ENCODE results near the gene ARHGEF19. TPM values are rescaled to one million over a fixed set of nuclear protein-coding genes. Genes with fewer than 3 reads are reported as not detected.

Gene ARHGEF19
- total RNA-seq, 4 donors from 2014 or later, result 11.9 to 32.3 (median 17.5) TPM

GRCh38 chr1:16209847-16210407, 2.5 kb downstream of the ARHGEF19 start:
- Histone ChIP-seq H3K4me3 (replicated peaks in 1 of 3) (no peak overlapping the region), H3K27ac (peak overlapping the region in 2 of 3 donors; percentile 21 to 80), H3K9me3 (no peaks in the 10 kb centered on the region), H3K4me1 (peaks cover 44 to 56% of the 10 kb centered on the region in 2 donors), H3K36me3 (no peaks in the 10 kb centered on the region), H3K27me3 (no peaks in the 10 kb centered on the region)
- intact Hi-C loops (cut with DNase I), result no loop called here
- DNase-seq, result no peak
- TF ChIP-seq CTCF (IDR thresholded peaks at IDR 0.05), result no peak
- 55 to 69% methylated on average over 7 to 9 of the region's 11 CpGs for WGBS, 2 donors

- peak overlapping the region in 2 of 3 donors; percentile 21 to 80 for H3K27ac ChIP-seq
- peaks cover 44 to 56% of the 10 kb centered on the region in 2 donors for H3K4me1 ChIP-seq
- intact Hi-C loops (cut with DNase I), result no loop called here
- H3K36me3 ChIP-seq, result no peaks in the 10 kb centered on the region
- 70 to 73% methylated on average over 9 of the region's 9 CpGs for WGBS, 2 donors
- H3K4me3 ChIP-seq (replicated peaks in 1 of 3), result no peak overlapping the region
- H3K27me3 ChIP-seq, result no peaks in the 10 kb centered on the region
- no peaks in the 10 kb centered on the region for H3K9me3 ChIP-seq
- no peak for DNase-seq
- TF ChIP-seq POLR2A (IDR thresholded peaks at IDR 0.05), result no peak
- no peak for TF ChIP-seq CTCF (IDR thresholded peaks at IDR 0.05)
Measured at GRCh38 chr1:16209132-16209846, 3.2 kb downstream of the ARHGEF19 start.

GRCh38 chr1:16208270-16208987, 4.0 kb downstream of the ARHGEF19 start:
- intact Hi-C loops (cut with DNase I), result no loop called here
- Histone ChIP-seq H3K9me3 (no peaks in the 10 kb centered on the region), H3K4me1 (peaks cover 44 to 56% of the 10 kb centered on the region in 2 donors), H3K36me3 (no peaks in the 10 kb centered on the region), H3K27ac (peak overlapping the region in 1 of 3 donors; percentile 5), H3K4me3 (replicated peaks in 1 of 3) (no peak overlapping the region), H3K27me3 (no peaks in the 10 kb centered on the region)
- TF ChIP-seq POLR2A (IDR thresholded peaks at IDR 0.05), result no peak
- no peak for TF ChIP-seq CTCF (IDR thresholded peaks at IDR 0.05)
- 80 to 87% methylated on average over 4 to 11 of the region's 13 CpGs for WGBS, 2 donors
- no peak for DNase-seq

- intact Hi-C loops (cut with DNase I), result no loop called here
- H3K9me3 ChIP-seq, result no peaks in the 10 kb centered on the region
- peak overlapping the region in 1 of 3 donors; percentile 43 for H3K4me3 ChIP-seq (replicated peaks in 1 of 3)
- peaks cover 37 to 49% of the 10 kb centered on the region in 2 donors for H3K4me1 ChIP-seq
- 47 to 55% methylated on average over 23 to 31 of the region's 51 CpGs for WGBS, 2 donors
- TF ChIP-seq CTCF (IDR thresholded peaks at IDR 0.05) (no peak), POLR2A (IDR thresholded peaks at IDR 0.05) (no peak)
- H3K36me3 ChIP-seq, result no peaks in the 10 kb centered on the region
- DNase-seq, result no peak
- H3K27me3 ChIP-seq, result no peaks in the 10 kb centered on the region
- peak overlapping the region; percentile 70 to 94 (median 93) for H3K27ac ChIP-seq
Measured at GRCh38 chr1:16207318-16208269, 4.9 kb downstream of the ARHGEF19 start.

All from thyroid gland (tissue), 4 donors.